Right lobe of liver (tissue), 6 donors: ENCODE data around the gene PCED1B. TPM values are rescaled to one million over a fixed set of nuclear protein-coding genes. Genes with fewer than 3 reads are reported as not detected.
"Not testable (repeated sequence)": the region's sequence is repeated elsewhere in the genome, so short reads cannot be mapped to it uniquely, and the experiment has no call there.

ENCODE experiments used
- ATAC-seq, 4 donors: fragments of 200-7000 bp; cut with Tn5 transposase; one replicate each; pipeline ENCODE4 v1.9.1; 2020; ENCODE audit warnings: mild to moderate bottlenecking in 4 of 4, moderate library complexity in 4 of 4
- DNase-seq, 3 donors: peaks; one replicate each; pipeline ENCODE4 v3.0.0-alpha.2; 2020
- H3K27ac ChIP-seq, 3 donors: fragments of 200-600 bp; one replicate each; pipeline ENCODE4 v1.8.0; 2022
- H3K27me3 ChIP-seq, 2 donors: fragments of 200-600 bp; one replicate each; pipeline ENCODE4 v1.8.0; 2022
- H3K36me3 ChIP-seq, 4 donors: fragments of 200-600 bp; sonication (generic) in 1 of 4; one replicate each; pipeline versions ENCODE4 v1.5.1 to v1.8.0; 2017 to 2022; ENCODE audit warnings: control low read depth in 1 of 4
- H3K4me1 ChIP-seq, 4 donors: fragments of 200-600 bp; sonication (generic) in 1 of 4; one replicate each; pipeline versions ENCODE4 v1.5.1 to v1.8.0; 2017 to 2022; ENCODE audit warnings: control low read depth in 1 of 4
- H3K4me3 ChIP-seq, 3 donors: fragments of 200-600 bp; one replicate each; pipeline ENCODE4 v1.8.0; 2022
- H3K9me3 ChIP-seq, 4 donors: fragments of 200-600 bp; sonication (generic) in 1 of 4; one replicate each; pipeline versions ENCODE4 v1.5.1 to v1.8.0; 2017 to 2022; ENCODE audit warnings: control low read depth in 1 of 4
- POLR2A ChIP-seq: fragments of 450-650 bp; IDR thresholded peaks from one replicate; pipeline ENCODE4 v1.6.1; 2017; ENCODE audit warnings: antibody characterized with exemption, mild to moderate bottlenecking
- WGBS: methylation state at CpG from one replicate; pipeline ENCODE4 v1.1.6; 2018; ENCODE audit warnings: low coverage, low lambda C conversion rate; ENCODE audit not compliant: insufficient coverage; ENCODE audit errors: missing lambda C conversion rate; 5-methylcytosine and 5-hydroxymethylcytosine counted together
- intact Hi-C, 2 donors: fragments of 100-400 bp; cut with DNase I; formaldehyde crosslinking; loops; one replicate each; pipeline versions ENCODE4 v1.11.2 to v1.14.1; 2022
- total RNA-seq, 6 experiments: library from RNA; depleted of rRNA in 2 of 6; stranded (reverse); fragments of >200 nt in 2 of 6; fragmentation: NEBNext Ultra II Directional in 3 of 6; extraction: Animal tissue kit (Norgen Biotek cat#: 25700) in 3 of 6; gene quantifications; one replicate each; pipeline versions ENCODE4 v1.1.0 to v1.2.4, GENCODE V29; 2016 to 2023
- TF ChIP-seq, protein P1 (sequence below), 4 donors: fragments of 200-600 bp in 3 of 4; fragments of 450-650 bp in 1 of 4; IDR thresholded peaks; one replicate each; pipeline versions ENCODE4 v1.5.1 to v1.8.0; 2016 to 2022; ENCODE audit warnings: antibody characterized with exemption in 4 of 4, mild to moderate bottlenecking in 2 of 4
- donor health status: DM: no; HTN: yes; CAD: no.
- donor health status: DM: no; HTN: no; CAD: no.
- donor health status: DM: no; HTN: no; CAD: no.
- donor health status: DM: no; HTN: yes; CAD: no.
- donor health status: DM: no; HTN: yes; CAD: no.

PCED1B gene
- total RNA-seq, 6 experiments from 2014 or later, result 0.62 to 3.0 (median 1.1) TPM

DNA sequence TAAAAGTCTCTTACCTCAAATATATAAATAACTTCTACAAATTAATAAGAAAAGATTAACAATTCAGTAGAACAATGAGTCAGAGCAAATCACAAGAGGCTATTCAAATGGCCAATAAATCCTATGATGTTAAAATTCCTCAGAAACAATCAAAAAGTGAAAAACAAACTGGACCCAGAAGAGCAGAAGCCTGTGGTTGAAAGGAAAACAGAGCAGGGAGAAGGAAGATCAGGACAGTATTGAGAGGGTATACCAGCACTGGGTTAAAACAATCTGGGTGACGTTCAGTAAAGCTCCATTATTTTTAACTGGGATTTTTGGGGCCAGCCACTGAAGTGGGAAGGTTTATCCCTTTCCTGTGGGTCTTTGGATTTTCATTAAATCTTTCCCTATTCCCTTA, 39.7 kb upstream of the PCED1B start:
- no peaks in the 10 kb centered on the region for H3K9me3 ChIP-seq
- H3K4me1 ChIP-seq, result peaks cover 0 to 5% (median 2%) of the 10 kb centered on the region in 4 donors
- 63% methylated on average over 1 of the region's 1 CpG for WGBS
- TF ChIP-seq POLR2A, result no peak
- TF ChIP-seq, protein P1, sequence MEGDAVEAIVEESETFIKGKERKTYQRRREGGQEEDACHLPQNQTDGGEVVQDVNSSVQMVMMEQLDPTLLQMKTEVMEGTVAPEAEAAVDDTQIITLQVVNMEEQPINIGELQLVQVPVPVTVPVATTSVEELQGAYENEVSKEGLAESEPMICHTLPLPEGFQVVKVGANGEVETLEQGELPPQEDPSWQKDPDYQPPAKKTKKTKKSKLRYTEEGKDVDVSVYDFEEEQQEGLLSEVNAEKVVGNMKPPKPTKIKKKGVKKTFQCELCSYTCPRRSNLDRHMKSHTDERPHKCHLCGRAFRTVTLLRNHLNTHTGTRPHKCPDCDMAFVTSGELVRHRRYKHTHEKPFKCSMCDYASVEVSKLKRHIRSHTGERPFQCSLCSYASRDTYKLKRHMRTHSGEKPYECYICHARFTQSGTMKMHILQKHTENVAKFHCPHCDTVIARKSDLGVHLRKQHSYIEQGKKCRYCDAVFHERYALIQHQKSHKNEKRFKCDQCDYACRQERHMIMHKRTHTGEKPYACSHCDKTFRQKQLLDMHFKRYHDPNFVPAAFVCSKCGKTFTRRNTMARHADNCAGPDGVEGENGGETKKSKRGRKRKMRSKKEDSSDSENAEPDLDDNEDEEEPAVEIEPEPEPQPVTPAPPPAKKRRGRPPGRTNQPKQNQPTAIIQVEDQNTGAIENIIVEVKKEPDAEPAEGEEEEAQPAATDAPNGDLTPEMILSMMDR (IDR thresholded peaks at IDR 0.05), result no peak
- H3K27me3 ChIP-seq, result no peaks in the 10 kb centered on the region
- intact Hi-C loops, result loop anchor here in 1 of 2 donors (10.0 kb wide), 1 partner anchor 355 kb away; no protein-coding TSS in a partner anchor
- no peak overlapping the region for H3K27ac ChIP-seq
- no peak for DNase-seq
- H3K36me3 ChIP-seq, result no peaks in the 10 kb centered on the region
- H3K4me3 ChIP-seq, result no peak overlapping the region
- no peak for ATAC-seq

DNA sequence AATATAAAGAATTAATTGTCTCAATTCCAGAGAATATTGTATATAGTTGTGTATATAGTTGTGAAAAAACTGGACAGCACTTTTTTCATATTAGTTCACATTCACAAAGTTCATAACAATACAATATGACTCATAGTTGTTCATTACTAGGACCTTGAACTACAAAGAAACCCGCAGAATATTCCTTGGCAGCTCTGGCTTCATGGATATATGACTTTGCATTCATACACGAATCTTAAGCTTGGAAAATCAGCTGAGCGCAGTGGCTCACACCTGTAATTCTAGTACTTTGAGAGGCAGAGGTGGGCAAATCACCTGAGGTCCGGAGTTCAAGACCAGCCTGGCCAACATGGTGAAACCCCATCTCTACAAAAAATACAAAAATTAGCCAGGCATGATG, 38.1 kb upstream of the PCED1B start:
- no peak for TF ChIP-seq POLR2A
- TF ChIP-seq, protein P1 (IDR thresholded peaks at IDR 0.05), result no peak
- Histone ChIP-seq H3K4me3 (no peak overlapping the region), H3K27ac (no peak overlapping the region), H3K27me3 (no peaks in the 10 kb centered on the region), H3K4me1 (peaks cover 0 to 5% (median 2%) of the 10 kb centered on the region in 4 donors), H3K9me3 (no peaks in the 10 kb centered on the region), H3K36me3 (no peaks in the 10 kb centered on the region)
- intact Hi-C loops, result no loop called here
- DNase-seq, result no peak
- ATAC-seq, result no peak
- WGBS, result 81% methylated on average over 4 of the region's 4 CpGs

DNA sequence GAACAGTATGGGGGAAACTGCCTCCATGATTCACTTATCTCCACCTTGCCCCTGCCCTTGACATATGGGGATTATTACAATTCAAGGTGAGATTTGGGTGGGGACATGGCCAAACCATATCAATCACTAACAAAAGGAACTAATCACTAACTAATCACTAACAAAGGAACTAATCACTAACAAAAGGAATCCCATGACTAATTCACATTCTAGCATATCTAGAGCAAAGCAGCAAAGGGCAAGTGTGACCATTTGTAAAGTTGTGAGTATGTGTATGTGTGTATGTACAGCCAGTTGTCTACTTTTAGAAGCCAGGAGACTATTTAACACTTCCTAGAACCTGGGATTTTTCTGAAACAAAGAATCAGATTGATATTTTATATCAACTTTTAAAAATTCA, 30.9 kb upstream of the PCED1B start:
- no peak for TF ChIP-seq POLR2A
- TF ChIP-seq, protein P1 (IDR thresholded peaks at IDR 0.05), result no peak
- Histone ChIP-seq H3K4me3 (no peak overlapping the region), H3K4me1 (no peaks in the 10 kb centered on the region), H3K27ac (no peak overlapping the region), H3K27me3 (no peaks in the 10 kb centered on the region), H3K36me3 (no peaks in the 10 kb centered on the region), H3K9me3 (peaks cover 0 to 3% (median 0%) of the 10 kb centered on the region in 4 donors)
- DNase-seq, result no peak
- no peak for ATAC-seq
- intact Hi-C loops, result no loop called here

DNA sequence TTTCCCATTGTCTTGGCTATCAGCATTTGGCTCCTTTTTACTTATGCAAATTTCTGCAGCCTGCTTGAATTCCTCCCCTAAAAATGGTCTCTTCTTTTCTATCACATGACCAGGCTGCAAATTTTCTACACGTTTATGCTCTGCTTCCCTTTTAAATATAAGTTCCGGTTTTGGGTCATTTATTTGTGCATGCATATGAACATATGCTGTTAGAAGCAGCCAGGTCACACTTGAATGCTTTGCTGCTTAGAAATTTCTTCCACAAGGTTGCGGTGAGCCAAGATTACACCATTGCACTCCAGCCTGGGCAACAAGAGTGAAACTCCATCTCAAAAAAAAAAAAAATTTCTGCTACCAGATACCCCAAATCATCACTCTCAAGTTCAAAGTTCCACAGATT, 28.1 kb upstream of the PCED1B start:
- WGBS, result 90% methylated on average over 3 of the region's 3 CpGs
- H3K4me3 ChIP-seq, DNase-seq, intact Hi-C loops, ATAC-seq, H3K36me3 ChIP-seq, H3K4me1 ChIP-seq, H3K9me3 ChIP-seq, H3K27me3 ChIP-seq, H3K27ac ChIP-seq: not testable (repeated sequence)

DNA sequence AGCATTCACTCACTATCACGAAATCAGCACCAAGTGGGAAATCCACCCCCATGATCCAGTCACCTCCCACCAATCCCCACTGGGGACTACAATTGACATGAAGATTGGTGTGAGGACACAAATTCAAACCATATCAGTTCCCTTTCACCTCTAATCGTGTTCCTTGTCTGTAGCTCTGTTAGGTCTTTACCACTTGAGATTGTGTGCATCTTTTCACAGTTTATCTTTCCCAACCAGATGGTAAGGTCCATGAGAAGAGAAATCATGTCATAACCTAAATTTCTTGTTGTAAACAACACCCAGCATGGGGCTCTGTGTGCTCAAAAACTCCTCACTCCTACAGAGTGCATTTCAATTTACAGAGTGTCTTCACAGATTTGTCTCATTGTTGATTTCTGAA, 27.1 kb upstream of the PCED1B start:
- H3K9me3 ChIP-seq, result peaks cover 0 to 3% (median 0%) of the 10 kb centered on the region in 4 donors
- 73% methylated on average over 2 of the region's 2 CpGs for WGBS

DNA sequence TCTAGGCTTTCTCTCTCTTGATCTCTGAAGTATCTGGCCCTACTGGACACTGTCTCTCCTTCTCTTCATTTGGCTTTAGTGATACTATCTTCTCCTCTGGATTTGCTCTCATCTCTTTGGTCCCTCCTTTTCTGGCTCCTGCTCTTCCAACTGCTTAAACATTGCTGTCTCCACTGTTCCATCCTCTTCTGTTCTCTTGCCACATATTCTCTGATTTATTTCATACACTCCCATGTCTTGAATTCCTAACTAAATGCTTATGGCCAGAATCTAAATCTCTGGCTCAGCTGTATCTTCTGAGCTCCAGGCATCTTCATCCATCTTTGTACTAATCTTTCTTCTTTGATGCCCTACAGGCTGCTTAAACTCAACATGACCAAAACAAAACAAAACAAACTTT, 25.5 kb upstream of the PCED1B start:
- intact Hi-C loops, result no loop called here
- H3K36me3 ChIP-seq, result no peaks in the 10 kb centered on the region
- ATAC-seq, result no peak
- no peak overlapping the region for H3K27ac ChIP-seq
- peaks cover 0 to 3% (median 0%) of the 10 kb centered on the region in 4 donors for H3K9me3 ChIP-seq
- TF ChIP-seq POLR2A, result no peak
- TF ChIP-seq, protein P1 (IDR thresholded peaks at IDR 0.05), result no peak
- no peak overlapping the region for H3K4me3 ChIP-seq
- no peak for DNase-seq
- no peaks in the 10 kb centered on the region for H3K27me3 ChIP-seq
- H3K4me1 ChIP-seq, result no peaks in the 10 kb centered on the region

More for the DNA sequence above, 27.1 kb upstream of the PCED1B start:
- no peak overlapping the region for H3K27ac ChIP-seq
- ATAC-seq (no peak), DNase-seq (no peak)
- no peak for TF ChIP-seq POLR2A
- H3K4me3 ChIP-seq, result no peak overlapping the region
- no peaks in the 10 kb centered on the region for H3K36me3 ChIP-seq
- H3K4me1 ChIP-seq, result no peaks in the 10 kb centered on the region
- H3K27me3 ChIP-seq, result no peaks in the 10 kb centered on the region
- intact Hi-C loops, result no loop called here
